Calu3 (cell line): ENCODE data around the gene IPO11. TPM values are rescaled to one million over a fixed set of nuclear protein-coding genes. Genes with fewer than 3 reads are reported as not detected.

ENCODE experiments used
- BruUV-seq: library from RNA; stranded (reverse); fragments of 400-500 nt; replicated peaks from 2 replicates; lab custom pipeline; 2021; lab: Mats Ljungman, UMichigan
- CTCF ChIA-PET: fragments of 300-600 bp; sonication (Branson Sonifier 250); formaldehyde crosslinking; loops from one replicate; lab custom pipeline; 2022; ENCODE audit warnings: antibody characterized with exemption; lab: Charles Lee
- DNase-seq: peaks from one replicate; pipeline ENCODE4 v3.0.0; 2022
- H3K27ac Mint-ChIP-seq: one replicate; pipeline ENCODE4 v1.8.0; 2022; ENCODE audit warnings: mixed read lengths; ENCODE audit not compliant: unreplicated experiment
- H3K27me3 Mint-ChIP-seq: one replicate; pipeline ENCODE4 v1.8.0; 2022; ENCODE audit warnings: mixed read lengths; ENCODE audit not compliant: unreplicated experiment
- H3K36me3 Mint-ChIP-seq: one replicate; pipeline ENCODE4 v1.8.0; 2022; ENCODE audit warnings: mild to moderate bottlenecking, moderate library complexity, mixed read lengths; ENCODE audit not compliant: insufficient read depth, unreplicated experiment
- H3K4me1 Mint-ChIP-seq: one replicate; pipeline ENCODE4 v1.8.0; 2022; ENCODE audit warnings: mild to moderate bottlenecking, low read depth, mixed read lengths; ENCODE audit not compliant: unreplicated experiment
- H3K4me3 Mint-ChIP-seq: one replicate; pipeline ENCODE4 v1.8.0; 2022; ENCODE audit warnings: mild to moderate bottlenecking, low read depth, moderate library complexity, mixed read lengths; ENCODE audit not compliant: unreplicated experiment
- H3K9me3 Mint-ChIP-seq: one replicate; pipeline ENCODE4 v1.8.0; 2022; ENCODE audit warnings: low read depth, mixed read lengths; ENCODE audit not compliant: unreplicated experiment
- intact Hi-C: fragments of 100-400 bp; cut with micrococcal nuclease; formaldehyde crosslinking; loops from one replicate; pipeline ENCODE4 v1.10.0; 2022; ENCODE audit not compliant: unreplicated experiment
- total RNA-seq: library from RNA; stranded (reverse); gene quantifications from 2 replicates; pipeline ENCODE4 v1.2.3, GENCODE V29; 2022
- TF ChIP-seq, protein P1 (sequence below): fragments of 200-600 bp; IDR thresholded peaks from one replicate; pipeline ENCODE4 v1.8.0; 2022; ENCODE audit warnings: antibody characterized with exemption; ENCODE audit not compliant: unreplicated experiment

Gene IPO11
- total RNA-seq, 1 experiment from 2014 or later: 47.3 TPM

DNA sequence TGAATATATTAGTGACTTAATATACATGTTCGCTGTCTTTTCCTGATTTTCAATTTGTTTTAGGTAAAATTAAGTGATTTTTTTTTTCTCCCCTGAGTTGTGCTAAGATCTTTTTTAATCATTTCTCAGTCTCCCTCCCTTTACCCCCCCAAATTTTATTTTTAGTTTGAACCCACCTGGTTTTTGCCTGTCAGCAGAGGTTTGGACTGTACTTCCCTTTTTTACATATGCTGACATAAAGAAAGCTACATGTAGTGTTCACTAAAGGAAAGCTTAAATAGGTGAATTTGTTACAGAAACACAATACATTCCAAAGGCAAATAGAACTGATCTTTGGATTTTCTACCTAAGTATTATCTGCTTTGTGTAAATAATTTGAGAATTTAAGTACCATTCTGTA, 82.2 kb downstream of the IPO11 start:
- no TSS peak for BruUV-seq
- no peak for DNase-seq
- no peaks in the 10 kb centered on the region for H3K4me1 Mint-ChIP-seq
- TF ChIP-seq, protein P1, sequence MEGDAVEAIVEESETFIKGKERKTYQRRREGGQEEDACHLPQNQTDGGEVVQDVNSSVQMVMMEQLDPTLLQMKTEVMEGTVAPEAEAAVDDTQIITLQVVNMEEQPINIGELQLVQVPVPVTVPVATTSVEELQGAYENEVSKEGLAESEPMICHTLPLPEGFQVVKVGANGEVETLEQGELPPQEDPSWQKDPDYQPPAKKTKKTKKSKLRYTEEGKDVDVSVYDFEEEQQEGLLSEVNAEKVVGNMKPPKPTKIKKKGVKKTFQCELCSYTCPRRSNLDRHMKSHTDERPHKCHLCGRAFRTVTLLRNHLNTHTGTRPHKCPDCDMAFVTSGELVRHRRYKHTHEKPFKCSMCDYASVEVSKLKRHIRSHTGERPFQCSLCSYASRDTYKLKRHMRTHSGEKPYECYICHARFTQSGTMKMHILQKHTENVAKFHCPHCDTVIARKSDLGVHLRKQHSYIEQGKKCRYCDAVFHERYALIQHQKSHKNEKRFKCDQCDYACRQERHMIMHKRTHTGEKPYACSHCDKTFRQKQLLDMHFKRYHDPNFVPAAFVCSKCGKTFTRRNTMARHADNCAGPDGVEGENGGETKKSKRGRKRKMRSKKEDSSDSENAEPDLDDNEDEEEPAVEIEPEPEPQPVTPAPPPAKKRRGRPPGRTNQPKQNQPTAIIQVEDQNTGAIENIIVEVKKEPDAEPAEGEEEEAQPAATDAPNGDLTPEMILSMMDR: no peak
- CTCF ChIA-PET: no interaction called here
- H3K36me3 Mint-ChIP-seq: peaks cover 4% of the 10 kb centered on the region
- no peaks in the 10 kb centered on the region for H3K27me3 Mint-ChIP-seq
- no peak overlapping the region for H3K4me3 Mint-ChIP-seq
- intact Hi-C loops: no loop called here
- H3K27ac Mint-ChIP-seq: no peak overlapping the region
- H3K9me3 Mint-ChIP-seq: no peaks in the 10 kb centered on the region

DNA sequence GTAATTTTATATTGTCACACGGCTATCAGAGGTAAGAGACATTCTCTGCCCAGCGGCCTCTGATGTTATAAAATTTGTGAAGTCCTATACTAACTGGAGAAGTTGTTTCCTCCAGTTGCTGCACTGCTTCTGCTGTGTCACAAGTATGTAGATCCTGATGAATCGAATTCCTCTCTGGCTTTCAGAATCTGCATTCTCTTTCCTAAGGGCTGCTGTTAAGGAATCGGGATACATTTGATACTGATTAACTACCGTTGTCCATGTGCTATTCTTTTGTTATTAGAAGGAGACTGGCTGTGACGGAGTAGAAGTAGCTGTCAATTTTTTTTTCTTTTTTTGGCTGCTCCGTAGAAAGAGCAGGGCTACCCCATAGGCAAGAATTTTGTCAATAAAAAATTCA, 84.3 kb downstream of the IPO11 start:
- DNase-seq: no peak
- no TSS peak for BruUV-seq
- H3K36me3 Mint-ChIP-seq: no peaks in the 10 kb centered on the region
- intact Hi-C loops: no loop called here
- H3K4me1 Mint-ChIP-seq: no peaks in the 10 kb centered on the region
- H3K27me3 Mint-ChIP-seq: no peaks in the 10 kb centered on the region
- TF ChIP-seq, protein P1: no peak
- CTCF ChIA-PET: no interaction called here
- no peaks in the 10 kb centered on the region for H3K9me3 Mint-ChIP-seq
- no peak overlapping the region for H3K27ac Mint-ChIP-seq
- no peak overlapping the region for H3K4me3 Mint-ChIP-seq

DNA sequence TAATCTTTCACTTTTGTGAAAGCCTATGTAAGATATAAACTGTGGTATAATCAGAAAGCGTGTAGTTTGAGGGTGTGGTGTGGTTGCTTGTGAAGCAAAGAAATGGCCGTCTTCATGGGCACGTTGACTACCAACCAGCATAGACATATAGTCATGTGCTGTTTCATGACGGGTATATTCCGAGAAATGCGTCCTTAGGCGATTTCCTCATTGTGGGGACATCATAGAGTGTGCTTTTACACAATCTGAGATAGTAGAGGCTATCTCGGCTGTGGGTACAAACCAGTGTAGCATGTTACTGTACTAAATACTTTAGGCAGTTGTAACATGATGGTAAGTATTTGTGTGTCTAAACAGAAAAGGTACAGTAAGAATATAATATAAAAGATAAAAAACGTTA, 86.4 kb downstream of the IPO11 start:
- H3K36me3 Mint-ChIP-seq: no peaks in the 10 kb centered on the region
- BruUV-seq: no TSS peak
- H3K27ac Mint-ChIP-seq: no peak overlapping the region
- no peak for DNase-seq
- no peak overlapping the region for H3K4me3 Mint-ChIP-seq
- peaks cover 2% of the 10 kb centered on the region for H3K4me1 Mint-ChIP-seq
- no peaks in the 10 kb centered on the region for H3K27me3 Mint-ChIP-seq
- TF ChIP-seq, protein P1: no peak
- CTCF ChIA-PET: no interaction called here
- intact Hi-C loops: no loop called here
- H3K9me3 Mint-ChIP-seq: no peaks in the 10 kb centered on the region

DNA sequence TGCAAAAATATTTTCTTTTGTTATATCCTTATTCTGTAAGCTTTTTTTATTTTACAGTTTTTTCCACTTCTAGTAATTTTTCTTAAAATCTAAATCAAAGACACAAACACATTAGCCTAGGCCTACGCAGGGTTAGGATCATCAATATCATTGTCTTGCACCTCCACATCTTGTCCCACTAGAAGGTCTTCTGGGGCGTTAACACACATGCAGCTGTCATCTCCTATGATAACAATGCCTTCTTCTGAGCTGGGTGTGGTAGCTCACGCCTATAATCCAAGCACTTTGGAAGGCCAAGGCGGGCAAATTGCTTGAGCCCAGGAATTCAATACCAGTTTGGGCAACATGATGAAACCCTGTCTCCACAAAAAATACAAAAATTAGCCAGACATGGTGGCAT, 87.2 kb downstream of the IPO11 start:
- CTCF ChIA-PET: interaction anchor here (0.7 kb wide), 1 partner anchor 608 kb away, joined by 6 read pairs; no protein-coding TSS in a partner anchor
- no peaks in the 10 kb centered on the region for H3K9me3 Mint-ChIP-seq
- TF ChIP-seq, protein P1: no peak
- no peaks in the 10 kb centered on the region for H3K27me3 Mint-ChIP-seq
- peaks cover 8% of the 10 kb centered on the region for H3K4me1 Mint-ChIP-seq
- H3K36me3 Mint-ChIP-seq: peaks cover 4% of the 10 kb centered on the region
- no peak for DNase-seq
- no peak overlapping the region for H3K4me3 Mint-ChIP-seq
- BruUV-seq: no TSS peak
- intact Hi-C loops: no loop called here
- H3K27ac Mint-ChIP-seq: no peak overlapping the region
